ENCODE measurements around the gene PDGFC.

DNA sequence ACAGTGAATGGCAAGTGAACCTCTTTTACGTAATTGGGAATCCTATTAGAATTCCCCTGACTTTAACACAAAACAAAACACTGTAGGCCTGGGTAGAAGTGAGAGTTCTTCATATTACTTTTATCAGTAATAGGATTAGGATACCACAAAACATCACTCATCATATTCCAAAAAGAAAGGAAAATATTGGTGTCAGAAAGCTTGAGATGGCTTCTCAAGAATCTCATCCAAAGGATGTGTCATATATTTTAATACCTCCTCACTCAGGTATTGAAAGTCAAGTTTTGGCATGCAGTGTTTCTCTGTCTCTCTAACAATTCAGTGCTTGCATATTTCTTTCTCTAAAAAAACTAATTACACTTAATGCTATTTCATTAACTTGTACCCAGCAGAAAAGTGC lies 173.2 kb downstream of the PDGFC start:
- TF ChIP-seq, protein P1, sequence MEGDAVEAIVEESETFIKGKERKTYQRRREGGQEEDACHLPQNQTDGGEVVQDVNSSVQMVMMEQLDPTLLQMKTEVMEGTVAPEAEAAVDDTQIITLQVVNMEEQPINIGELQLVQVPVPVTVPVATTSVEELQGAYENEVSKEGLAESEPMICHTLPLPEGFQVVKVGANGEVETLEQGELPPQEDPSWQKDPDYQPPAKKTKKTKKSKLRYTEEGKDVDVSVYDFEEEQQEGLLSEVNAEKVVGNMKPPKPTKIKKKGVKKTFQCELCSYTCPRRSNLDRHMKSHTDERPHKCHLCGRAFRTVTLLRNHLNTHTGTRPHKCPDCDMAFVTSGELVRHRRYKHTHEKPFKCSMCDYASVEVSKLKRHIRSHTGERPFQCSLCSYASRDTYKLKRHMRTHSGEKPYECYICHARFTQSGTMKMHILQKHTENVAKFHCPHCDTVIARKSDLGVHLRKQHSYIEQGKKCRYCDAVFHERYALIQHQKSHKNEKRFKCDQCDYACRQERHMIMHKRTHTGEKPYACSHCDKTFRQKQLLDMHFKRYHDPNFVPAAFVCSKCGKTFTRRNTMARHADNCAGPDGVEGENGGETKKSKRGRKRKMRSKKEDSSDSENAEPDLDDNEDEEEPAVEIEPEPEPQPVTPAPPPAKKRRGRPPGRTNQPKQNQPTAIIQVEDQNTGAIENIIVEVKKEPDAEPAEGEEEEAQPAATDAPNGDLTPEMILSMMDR (IDR thresholded peaks at IDR 0.05; ENCODE audit: low read length): no peak
- no peak for TF ChIP-seq EZH2 (IDR thresholded peaks at IDR 0.05; ENCODE audit: borderline replicate concordance, low read length)

Data from OCI-LY1 (cell line).